GM18505 (cell line): ENCODE results near the gene PRRX2.

Experiments used
- ATAC-seq: cut with Tn5 transposase; IDR thresholded peaks from one replicate; pipeline ENCODE4 v1.9.1; 2021; ENCODE audit not compliant: unreplicated experiment
- POLR2A ChIP-seq: IDR thresholded peaks from 4 replicates; pipeline ENCODE4 v1.6.1; 2011; ENCODE audit warnings: borderline replicate concordance; ENCODE audit not compliant: insufficient read depth, insufficient read length; ENCODE audit errors: extremely low read depth

The PRRX2 gene

DNA sequence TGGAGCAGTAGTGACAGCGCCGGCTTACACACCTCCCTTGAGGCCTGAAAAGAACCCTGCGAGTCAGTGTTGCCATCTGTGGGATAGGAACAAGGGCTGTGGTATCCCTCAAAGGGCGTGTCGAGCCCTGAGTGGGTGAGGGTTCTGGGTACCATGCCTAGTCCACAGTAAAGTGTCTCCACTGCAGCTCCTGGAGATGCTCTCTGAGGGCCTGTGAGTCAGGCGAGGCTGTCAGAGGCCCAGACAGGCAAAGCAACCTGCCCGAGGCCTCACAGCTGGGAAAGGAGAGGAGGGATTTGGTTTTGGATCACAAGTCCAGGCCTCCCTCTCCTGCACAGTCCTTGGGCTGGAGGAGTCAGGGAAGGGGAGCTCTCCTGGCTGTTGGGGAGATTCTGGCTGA is 6.1 kb downstream of the PRRX2 start:
- TF ChIP-seq POLR2A: no peak
- no peak for ATAC-seq

DNA sequence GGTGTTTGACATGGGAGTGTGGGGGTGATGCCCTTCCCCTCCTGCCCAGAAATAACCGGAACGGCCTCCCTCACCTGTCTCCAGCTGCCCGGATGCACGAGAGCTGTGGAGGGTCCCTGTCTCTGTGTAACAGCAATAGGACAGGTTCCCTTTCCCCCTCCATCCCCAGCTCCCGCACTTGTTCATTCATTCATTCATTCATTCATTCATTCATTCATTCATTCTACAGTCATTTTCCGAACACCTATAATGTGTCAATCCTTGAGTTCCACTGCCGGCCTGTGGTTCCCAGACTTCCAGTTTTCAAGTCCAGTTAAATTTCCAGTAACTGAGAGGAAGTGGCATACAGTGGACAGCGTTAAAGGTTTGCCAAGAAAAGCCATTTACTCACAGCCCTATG is 7.3 kb downstream of the PRRX2 start:
- no peak for ATAC-seq

DNA sequence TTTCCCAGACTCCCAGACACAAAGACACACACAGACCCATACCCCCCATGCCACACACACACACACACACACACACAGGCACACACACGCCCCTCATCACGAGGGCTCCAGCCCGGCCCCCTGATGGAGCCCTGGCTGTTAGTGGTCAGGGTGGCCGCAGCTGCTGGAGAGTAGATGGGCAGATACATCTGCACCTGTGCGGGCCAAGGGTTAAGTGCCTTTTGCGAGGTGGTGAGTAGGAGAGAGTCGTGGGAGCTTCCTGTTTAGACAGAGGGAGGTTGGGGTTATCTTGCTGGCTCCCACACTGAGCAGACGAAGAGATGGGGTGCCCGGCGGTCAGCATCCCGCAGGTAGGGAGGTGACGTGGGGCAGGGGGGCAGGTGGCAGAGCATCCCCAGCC is 8.2 kb downstream of the PRRX2 start:
- no peak for ATAC-seq
- TF ChIP-seq POLR2A: no peak

More for the DNA sequence above, 7.3 kb downstream of the PRRX2 start:
- no peak for TF ChIP-seq POLR2A

DNA sequence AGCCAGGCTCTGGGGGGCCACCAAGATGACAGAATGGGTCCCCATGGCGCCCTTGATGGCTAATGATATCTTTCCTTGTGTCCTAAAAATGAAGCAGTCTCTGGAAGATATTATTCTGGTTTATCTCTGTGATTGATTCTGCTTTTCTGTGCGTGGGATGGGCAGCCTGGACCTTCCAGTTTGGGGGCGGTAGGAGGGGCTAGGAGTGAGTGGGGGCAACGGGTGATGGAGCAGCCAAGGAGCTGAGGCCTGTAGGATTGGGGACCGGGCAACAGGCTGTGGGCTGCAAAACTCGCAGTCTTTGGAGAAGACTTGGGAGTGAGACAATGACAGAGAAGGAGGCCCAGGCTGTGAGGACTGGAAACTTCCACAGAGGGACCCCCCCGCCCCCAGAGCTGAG is 8.8 kb downstream of the PRRX2 start:
- ATAC-seq: no peak
- no peak for TF ChIP-seq POLR2A

DNA sequence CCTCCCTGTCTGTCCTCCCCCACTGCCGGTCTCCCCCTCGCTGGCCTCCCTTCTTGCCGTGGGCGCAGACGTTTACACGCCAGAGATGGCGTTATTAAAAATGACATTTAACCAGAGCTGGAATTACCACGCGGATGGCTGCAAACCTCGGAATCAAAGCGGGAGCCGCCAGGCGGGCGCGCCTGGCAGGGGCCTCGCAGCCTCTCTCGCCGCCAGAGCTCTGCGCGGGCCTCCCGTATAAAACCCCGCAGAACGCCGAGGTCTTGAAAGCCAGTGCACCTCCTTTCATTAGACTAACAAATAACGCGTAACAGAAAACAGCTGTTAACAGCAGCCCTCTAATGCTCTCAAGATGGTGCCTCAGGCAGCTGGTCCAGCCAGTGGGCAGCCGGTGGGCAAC is 10.2 kb downstream of the PRRX2 start:
- TF ChIP-seq POLR2A: no peak
- ATAC-seq: no peak

DNA sequence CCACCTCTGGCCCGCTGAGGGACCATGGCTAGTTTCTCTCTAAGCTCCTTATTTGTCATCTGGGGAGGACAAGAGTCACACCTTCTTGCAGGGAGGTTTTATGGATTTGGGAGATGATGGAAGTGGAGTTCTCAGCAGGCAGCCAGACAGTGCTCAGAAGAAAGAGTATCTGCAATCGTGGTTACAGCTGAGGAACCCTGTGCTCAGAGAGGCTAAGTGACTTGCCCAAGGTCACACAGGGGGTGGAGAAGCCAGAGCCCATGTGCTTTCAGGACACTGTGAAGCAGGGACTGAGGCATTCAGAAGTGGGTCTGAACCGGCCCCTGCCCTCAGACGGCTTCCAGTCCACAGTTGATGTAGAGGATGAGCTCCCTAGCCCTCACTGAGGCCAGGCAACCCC is 10.8 kb downstream of the PRRX2 start:
- no peak for ATAC-seq
- no peak for TF ChIP-seq POLR2A

DNA sequence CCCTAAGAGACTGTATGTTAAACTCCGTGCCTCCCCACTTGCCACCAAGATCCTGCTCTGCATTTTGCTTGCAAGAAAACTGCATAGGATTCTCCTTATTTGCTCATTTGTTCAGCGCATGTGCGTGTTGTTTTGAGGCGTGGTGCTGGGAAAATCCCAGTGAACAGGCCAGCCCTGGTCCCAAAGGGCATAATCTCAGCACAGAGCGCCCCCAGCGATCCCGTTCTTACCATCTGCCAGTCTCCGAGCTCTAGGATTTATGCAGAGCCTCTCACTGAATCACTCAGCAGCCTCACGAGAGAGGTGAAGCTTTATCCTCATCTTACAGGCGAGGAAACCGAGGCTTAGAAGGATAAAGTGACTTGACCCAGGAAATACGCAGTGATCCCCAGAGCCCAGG is 11.5 kb downstream of the PRRX2 start:
- no peak for TF ChIP-seq POLR2A
- no peak for ATAC-seq

DNA sequence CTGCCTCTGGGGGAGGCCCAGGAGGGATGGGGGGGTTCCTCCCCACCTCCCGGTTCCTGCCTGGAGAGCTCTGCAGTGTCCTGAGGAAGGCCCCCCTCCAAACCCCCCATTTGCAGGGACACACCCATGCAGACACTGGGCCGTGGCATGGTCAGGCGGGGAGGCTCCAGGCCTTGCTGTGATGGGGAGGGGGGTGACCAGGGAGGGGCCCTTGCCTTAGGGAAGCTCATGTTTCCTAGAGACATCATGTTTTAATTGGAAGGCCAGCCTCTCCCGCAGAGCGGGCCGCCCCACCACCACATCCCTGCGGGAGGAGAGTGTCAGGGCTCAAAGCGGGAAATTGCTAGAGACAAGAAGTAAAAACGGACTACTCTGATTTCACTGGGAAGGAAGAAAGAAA is 12.0 kb downstream of the PRRX2 start:
- no peak for ATAC-seq
- TF ChIP-seq POLR2A: no peak

DNA sequence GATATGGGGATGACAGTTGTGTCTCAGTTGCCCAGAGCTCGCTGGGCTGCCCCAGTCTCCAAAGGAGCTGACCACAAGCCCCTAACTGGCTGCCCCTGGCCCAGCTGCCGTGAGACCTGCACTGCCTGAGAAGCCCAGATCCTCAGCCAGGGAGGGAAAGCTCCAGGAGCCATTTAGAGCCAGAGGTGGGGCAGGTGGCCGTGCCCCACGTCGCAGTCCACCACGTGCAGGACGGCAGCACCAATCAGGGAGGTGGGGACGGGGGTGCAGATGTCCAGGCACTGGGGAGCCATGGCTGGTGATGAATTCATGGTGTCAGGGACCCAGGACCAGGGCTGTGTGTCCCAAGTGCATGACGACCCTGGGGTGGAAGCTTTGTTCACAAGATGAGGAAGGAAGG is 13.4 kb downstream of the PRRX2 start:
- no peak for TF ChIP-seq POLR2A
- no peak for ATAC-seq

DNA sequence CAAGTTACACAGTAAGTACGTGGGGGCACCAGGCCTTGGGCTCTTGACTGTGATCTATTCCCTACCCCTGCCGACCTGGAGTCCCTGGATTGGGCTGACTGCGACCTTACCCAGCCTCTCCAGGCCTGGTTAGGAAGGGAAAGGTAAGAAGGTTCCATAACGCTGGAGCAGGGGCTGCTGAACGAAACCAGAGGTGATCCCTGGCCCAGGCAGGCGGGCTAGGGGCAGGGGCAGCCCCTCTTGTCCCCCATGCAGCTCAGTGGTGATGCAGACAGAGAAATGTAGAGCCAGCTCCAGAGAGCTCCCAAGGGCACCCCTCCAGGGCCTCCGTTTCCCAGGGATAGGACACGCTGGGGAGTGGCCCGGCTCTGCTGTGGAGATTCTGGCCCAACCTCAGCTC is 14.1 kb downstream of the PRRX2 start:
- ATAC-seq: no peak
- TF ChIP-seq POLR2A: no peak

DNA sequence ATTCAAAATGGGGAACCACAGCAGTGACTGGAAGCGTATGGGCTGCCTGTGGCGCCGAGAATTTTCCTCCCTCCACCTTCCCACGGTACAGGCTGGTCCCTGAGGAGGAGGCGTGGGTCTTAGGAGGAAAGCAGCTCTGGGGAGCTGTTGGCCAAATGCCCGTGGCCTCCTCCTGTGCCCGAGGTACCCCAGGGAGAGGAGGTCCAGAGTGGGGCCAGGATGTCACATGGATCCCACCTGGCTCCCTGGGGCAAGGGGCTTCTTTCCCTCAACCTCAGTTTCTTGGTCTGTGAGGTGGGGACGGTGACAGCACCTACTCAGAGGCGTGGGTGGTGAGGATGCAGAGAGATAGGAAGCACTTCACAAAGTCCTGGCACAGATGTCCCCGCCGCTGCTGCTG is 16.5 kb downstream of the PRRX2 start:
- ATAC-seq: no peak
- no peak for TF ChIP-seq POLR2A

DNA sequence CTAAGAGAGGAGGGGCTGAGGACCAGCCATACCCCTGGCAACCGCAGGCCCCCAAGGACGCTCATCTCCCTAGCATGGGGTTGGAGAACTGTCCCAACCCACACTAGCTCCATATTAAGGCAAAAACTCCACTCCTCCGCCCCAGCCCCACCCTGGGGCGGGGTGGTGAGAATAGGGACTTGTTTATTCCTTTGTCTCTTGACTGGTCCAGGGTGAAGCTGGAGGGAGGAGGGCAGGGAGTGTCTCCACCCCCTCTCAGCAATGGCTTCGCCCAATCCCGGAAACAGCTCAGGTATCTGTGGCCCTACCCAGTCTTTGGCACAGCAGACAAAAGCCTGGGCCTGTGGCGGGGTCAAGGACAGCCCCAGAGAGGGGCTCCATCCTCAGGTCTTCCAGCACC is 16.9 kb downstream of the PRRX2 start:
- no peak for TF ChIP-seq POLR2A
- ATAC-seq: no peak

DNA sequence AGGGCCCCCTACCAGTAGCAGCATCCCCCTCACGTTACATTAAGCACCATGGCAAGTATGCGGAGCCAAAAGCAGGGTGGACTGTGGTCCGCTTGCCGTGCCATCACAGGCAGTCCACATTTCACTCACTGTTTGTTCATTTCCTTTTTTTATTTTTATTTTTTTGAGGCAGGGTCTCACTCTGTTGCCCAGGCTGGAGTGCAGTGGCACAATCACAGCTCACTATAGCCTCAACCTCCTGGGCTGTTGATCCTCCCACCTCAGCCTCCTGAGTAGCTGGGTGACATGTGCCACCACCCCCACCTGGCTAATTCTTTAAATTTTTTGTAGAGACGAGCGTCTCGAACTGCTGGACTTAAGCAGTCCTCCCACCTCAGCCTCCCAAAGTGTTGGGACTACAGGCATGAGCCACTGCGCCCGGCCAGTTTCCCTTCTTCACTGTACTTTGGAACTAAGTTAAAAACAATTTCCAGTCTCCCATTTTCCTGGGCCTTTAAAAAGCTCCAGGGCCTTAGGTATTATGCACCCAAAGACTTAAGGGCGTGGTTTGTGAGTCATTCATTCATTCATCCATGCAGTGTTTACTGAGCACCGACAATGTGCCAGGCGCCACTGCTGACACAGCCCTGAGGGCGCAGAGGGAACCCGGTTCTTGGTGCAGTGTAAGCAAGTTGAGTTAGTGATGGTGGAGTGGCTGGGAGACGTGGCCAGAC is 19.9 kb downstream of the PRRX2 start:
- no peak for ATAC-seq
- TF ChIP-seq POLR2A: no peak

DNA sequence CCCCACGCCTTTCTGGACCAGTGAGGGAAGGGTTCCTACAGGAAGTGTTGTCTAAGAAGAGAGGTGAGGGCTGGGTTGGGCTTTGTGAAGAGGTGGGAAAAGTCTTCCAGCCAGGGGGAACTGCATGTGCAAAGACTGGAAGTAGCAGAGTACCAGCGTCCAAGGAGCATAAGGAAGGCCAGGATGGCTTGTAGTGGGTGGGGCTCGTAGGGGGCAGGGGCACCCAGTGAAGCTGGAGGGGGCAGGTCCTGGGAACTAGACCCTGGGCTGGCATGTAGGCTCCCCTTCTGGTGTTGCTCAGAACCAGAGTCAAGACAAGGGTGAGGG is 20.4 kb downstream of the PRRX2 start:
- no peak for ATAC-seq

DNA sequence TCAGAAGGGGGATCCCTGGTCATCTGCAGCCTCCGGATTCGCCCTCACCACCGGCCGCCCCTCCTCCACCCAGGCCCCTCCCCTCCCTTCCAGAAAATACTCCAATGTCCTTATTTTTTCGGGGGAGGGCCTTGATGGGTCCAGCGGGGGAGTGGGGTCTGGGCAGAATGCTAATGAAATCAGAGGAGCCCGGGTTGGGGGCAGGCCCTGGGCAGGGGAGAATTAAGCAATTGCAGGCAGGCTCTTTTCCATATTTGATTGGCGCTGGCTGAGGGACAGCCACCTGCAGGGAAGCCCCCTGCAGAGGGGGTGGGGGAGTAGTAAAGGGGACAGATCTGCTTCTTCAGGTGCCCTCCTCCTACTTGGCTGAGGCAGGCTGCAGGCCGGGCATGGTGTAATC is 21.3 kb downstream of the PRRX2 start:
- no peak for TF ChIP-seq POLR2A
- ATAC-seq: no peak

More for the DNA sequence above, 20.4 kb downstream of the PRRX2 start:
- no peak for TF ChIP-seq POLR2A
